Suprapubic skin (tissue), 4 donors: ENCODE measurements around the gene HORMAD2.

ENCODE experiments used
- EP300 ChIP-seq: sonication (generic); formaldehyde crosslinking; IDR thresholded peaks from one replicate; pipeline ENCODE4 v1.6.1; 2017; ENCODE audit warnings: antibody characterized with exemption
- POLR2A ChIP-seq, 2 donors: fragments of 450-650 bp; IDR thresholded peaks; one replicate each; pipeline ENCODE4 v1.6.1; 2017; ENCODE audit warnings: antibody characterized with exemption in 2 of 2, mild to moderate bottlenecking in 2 of 2, moderate library complexity in 2 of 2
- POLR2AphosphoS5 ChIP-seq, 3 donors: sonication (generic); formaldehyde crosslinking; IDR thresholded peaks; one replicate each; pipeline ENCODE4 v1.6.1; 2017; ENCODE audit warnings: antibody characterized with exemption in 3 of 3
- TF ChIP-seq, protein P1 (sequence below), 2 donors: fragments of 200-600 bp in 1 of 2; fragments of 450-650 bp in 1 of 2; sonication (generic) in 1 of 2; IDR thresholded peaks; one replicate each; pipeline ENCODE4 v1.5.1; 2016 to 2019; ENCODE audit warnings: antibody characterized with exemption in 2 of 2, mild to moderate bottlenecking in 1 of 2, moderate library complexity in 1 of 2

DNA sequence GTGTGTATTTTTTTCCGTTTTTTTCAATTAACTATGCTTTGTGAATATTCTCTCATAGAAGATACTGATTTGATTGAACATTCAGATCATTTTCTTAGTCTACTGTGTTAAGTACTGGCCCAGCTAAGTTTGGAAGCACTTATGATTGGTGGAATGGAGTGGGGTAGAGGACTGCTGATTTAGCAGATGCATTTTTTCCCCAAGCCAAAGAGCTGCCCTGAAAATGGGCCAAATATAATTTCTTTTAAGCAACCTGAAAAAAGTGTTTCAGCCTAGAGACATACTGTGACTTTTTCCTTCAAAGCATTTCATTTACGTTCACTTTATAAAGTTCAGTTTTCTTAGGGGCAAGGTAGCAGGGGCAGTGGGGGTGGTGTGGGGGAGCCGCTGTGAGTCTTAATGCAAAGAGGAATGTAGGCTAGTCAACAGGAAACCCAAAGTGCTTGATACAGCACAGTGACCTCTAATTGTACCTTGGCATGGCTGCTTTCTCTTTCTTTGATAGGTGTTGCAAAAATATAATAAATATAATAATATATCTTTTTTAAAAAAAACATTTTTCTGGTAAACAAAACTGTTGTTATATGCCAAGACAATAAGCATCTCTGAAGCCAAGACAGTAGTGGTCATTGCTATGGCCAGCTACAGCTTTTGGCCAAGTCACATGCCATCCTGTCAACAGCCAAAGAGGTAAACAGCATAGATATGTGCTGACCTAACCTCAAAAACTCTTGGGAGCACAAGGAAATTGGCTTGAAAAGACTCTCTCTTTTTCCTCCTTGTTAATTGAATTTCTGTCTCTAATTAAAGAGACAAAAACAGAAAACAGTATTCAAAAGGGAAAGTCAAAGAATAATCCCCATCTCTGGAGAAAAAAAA, 107.5 kb downstream of the HORMAD2 start:
- TF ChIP-seq, protein P1, sequence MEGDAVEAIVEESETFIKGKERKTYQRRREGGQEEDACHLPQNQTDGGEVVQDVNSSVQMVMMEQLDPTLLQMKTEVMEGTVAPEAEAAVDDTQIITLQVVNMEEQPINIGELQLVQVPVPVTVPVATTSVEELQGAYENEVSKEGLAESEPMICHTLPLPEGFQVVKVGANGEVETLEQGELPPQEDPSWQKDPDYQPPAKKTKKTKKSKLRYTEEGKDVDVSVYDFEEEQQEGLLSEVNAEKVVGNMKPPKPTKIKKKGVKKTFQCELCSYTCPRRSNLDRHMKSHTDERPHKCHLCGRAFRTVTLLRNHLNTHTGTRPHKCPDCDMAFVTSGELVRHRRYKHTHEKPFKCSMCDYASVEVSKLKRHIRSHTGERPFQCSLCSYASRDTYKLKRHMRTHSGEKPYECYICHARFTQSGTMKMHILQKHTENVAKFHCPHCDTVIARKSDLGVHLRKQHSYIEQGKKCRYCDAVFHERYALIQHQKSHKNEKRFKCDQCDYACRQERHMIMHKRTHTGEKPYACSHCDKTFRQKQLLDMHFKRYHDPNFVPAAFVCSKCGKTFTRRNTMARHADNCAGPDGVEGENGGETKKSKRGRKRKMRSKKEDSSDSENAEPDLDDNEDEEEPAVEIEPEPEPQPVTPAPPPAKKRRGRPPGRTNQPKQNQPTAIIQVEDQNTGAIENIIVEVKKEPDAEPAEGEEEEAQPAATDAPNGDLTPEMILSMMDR (IDR thresholded peaks at IDR 0.05): no peak
- TF ChIP-seq POLR2A (IDR thresholded peaks at IDR 0.05) (no peak), POLR2AphosphoS5 (IDR thresholded peaks at IDR 0.05) (no peak), EP300 (no peak)
